Keratinocyte (primary cell): Measurements from ENCODE around the gene MUC5B.

ENCODE experiments used
- EZH2 ChIP-seq: IDR thresholded peaks from one replicate; pipeline ENCODE4 v1.6.1; 2012; ENCODE audit warnings: inconsistent platforms, mild to moderate bottlenecking, low read length, moderate library complexity
- TF ChIP-seq, protein P1 (sequence below), 3 experiments: IDR thresholded peaks in 1 of 3; conservative IDR thresholded peaks in 1 of 3; optimal IDR thresholded peaks in 1 of 3; 2 replicates in 2 of 3; 3 replicates in 1 of 3; pipeline versions ENCODE3 to v1.5.1; 2011; ENCODE audit warnings: low read length in 3 of 3, mild to moderate bottlenecking in 3 of 3, moderate library complexity in 2 of 3, control low read depth in 1 of 3, inconsistent platforms in 1 of 3; ENCODE audit not compliant: insufficient read depth in 2 of 3; ENCODE audit errors: extremely low read depth in 1 of 3

DNA sequence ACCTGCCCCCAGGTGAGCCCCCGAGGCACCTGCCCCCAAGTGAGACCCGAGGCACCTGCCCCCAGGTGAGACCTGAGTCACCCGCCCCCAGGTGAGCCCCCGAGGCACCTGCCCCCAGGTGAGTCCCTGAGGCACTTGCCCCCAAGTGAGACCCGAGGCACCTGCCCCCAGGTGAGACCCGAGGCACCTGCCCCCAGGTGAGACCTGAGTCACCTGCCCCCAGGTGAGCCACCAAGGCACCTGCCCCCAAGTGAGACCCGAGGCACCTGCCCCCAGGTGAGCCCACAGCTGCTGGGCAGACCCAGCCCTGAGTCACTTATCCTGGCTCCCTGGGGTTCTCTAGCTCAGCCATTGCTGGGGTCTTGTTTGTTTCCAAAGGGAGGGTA is 36.2 kb downstream of the MUC5B start:
- TF ChIP-seq, protein P1, sequence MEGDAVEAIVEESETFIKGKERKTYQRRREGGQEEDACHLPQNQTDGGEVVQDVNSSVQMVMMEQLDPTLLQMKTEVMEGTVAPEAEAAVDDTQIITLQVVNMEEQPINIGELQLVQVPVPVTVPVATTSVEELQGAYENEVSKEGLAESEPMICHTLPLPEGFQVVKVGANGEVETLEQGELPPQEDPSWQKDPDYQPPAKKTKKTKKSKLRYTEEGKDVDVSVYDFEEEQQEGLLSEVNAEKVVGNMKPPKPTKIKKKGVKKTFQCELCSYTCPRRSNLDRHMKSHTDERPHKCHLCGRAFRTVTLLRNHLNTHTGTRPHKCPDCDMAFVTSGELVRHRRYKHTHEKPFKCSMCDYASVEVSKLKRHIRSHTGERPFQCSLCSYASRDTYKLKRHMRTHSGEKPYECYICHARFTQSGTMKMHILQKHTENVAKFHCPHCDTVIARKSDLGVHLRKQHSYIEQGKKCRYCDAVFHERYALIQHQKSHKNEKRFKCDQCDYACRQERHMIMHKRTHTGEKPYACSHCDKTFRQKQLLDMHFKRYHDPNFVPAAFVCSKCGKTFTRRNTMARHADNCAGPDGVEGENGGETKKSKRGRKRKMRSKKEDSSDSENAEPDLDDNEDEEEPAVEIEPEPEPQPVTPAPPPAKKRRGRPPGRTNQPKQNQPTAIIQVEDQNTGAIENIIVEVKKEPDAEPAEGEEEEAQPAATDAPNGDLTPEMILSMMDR (optimal IDR thresholded peaks at IDR 0.05 in 1 of 3, IDR thresholded peaks at IDR 0.05 in 1 of 3, conservative IDR thresholded peaks at IDR 0.05 in 1 of 3; ENCODE audit: extremely low read depth in 1 of 3, insufficient read depth in 2 of 3, low read length in 3 of 3) = no peak
- no peak for TF ChIP-seq EZH2
